WTC11 (cell line): Measurements from ENCODE around the gene FAM241A. TPM values are rescaled to one million over a fixed set of nuclear protein-coding genes. Genes with fewer than 3 reads are reported as not detected.

Source experiments
- ATAC-seq: fragments of 200-7000 bp; cut with Tn5 transposase; 2 replicates; pipeline ENCODE4 v1.10.0; 2021; ENCODE audit warnings: mild to moderate bottlenecking, moderate library complexity
- CTCF ChIA-PET: fragments of 300-600 bp; sonication (Branson Sonifier 250); formaldehyde crosslinking; loops from one replicate; lab custom pipeline; 2021; ENCODE audit warnings: antibody characterized with exemption; lab: Charles Lee
- POLR2A ChIA-PET: fragments of 350-600 bp; sonication (Branson Sonifier 250); formaldehyde crosslinking; loops from one replicate; lab custom pipeline; 2021; ENCODE audit warnings: antibody characterized with exemption; lab: Charles Lee
- DNase-seq: peaks from one replicate; pipeline ENCODE4 v3.0.0; 2021; ENCODE audit warnings: low spot score
- H3K27ac Mint-ChIP-seq: 2 replicates; pipeline ENCODE4 v1.8.0; 2021; ENCODE audit warnings: mixed read lengths
- H3K27me3 Mint-ChIP-seq: 2 replicates; pipeline ENCODE4 v1.8.0; 2021; ENCODE audit warnings: low read depth, mild to moderate bottlenecking, moderate library complexity, mixed read lengths
- H3K36me3 Mint-ChIP-seq: 2 replicates; pipeline ENCODE4 v1.8.0; 2021; ENCODE audit warnings: mixed read lengths
- H3K4me1 Mint-ChIP-seq: 2 replicates; pipeline ENCODE4 v1.8.0; 2022; ENCODE audit warnings: mixed read lengths
- H3K4me3 Mint-ChIP-seq: 2 replicates; pipeline ENCODE4 v1.8.0; 2021; ENCODE audit warnings: mild to moderate bottlenecking, moderate library complexity, mixed read lengths
- H3K9me3 Mint-ChIP-seq: 2 replicates; pipeline ENCODE4 v1.8.0; 2021; ENCODE audit warnings: mixed read lengths
- CDX4 ChIP-seq: fragments of 250-450 bp; sonication (Bioruptor Pico); IDR thresholded peaks from 2 replicates; pipeline ENCODE4 v1.9.0; 2021; ENCODE audit warnings: moderate library complexity, mild to moderate bottlenecking, inconsistent platforms, borderline replicate concordance
- CREM ChIP-seq: sonication (generic); formaldehyde crosslinking; IDR thresholded peaks from 2 replicates; pipeline ENCODE4 v1.8.1; 2022; ENCODE audit warnings: mild to moderate bottlenecking, missing genetic modification reagents, moderate library complexity
- E2F4 ChIP-seq: sonication (generic); formaldehyde crosslinking; IDR thresholded peaks from 2 replicates; pipeline ENCODE4 v1.8.1; 2022; ENCODE audit warnings: low read depth, mild to moderate bottlenecking, moderate library complexity, missing genetic modification reagents, borderline replicate concordance
- ETV6 ChIP-seq: sonication (generic); formaldehyde crosslinking; IDR thresholded peaks from 2 replicates; pipeline ENCODE4 v1.8.1; 2022; ENCODE audit warnings: mild to moderate bottlenecking, missing genetic modification reagents
- FOXK1 ChIP-seq: sonication (generic); formaldehyde crosslinking; IDR thresholded peaks from 2 replicates; pipeline ENCODE4 v1.8.0; 2022; ENCODE audit warnings: mild to moderate bottlenecking, moderate library complexity, missing genetic modification reagents
- FOXP1 ChIP-seq: sonication (generic); formaldehyde crosslinking; IDR thresholded peaks from 2 replicates; pipeline ENCODE4 v1.8.0; 2022; ENCODE audit warnings: missing genetic modification reagents, mild to moderate bottlenecking, moderate library complexity, borderline replicate concordance
- HMGA2 ChIP-seq: fragments of 250-450 bp; sonication (Bioruptor Pico); IDR thresholded peaks from 2 replicates; pipeline ENCODE4 v1.4.0; 2021; ENCODE audit warnings: mild to moderate bottlenecking, moderate library complexity
- IRF1 ChIP-seq: sonication (generic); formaldehyde crosslinking; IDR thresholded peaks from 2 replicates; pipeline ENCODE4 v1.8.0; 2023; ENCODE audit warnings: missing genetic modification reagents
- IRF2 ChIP-seq: sonication (generic); formaldehyde crosslinking; IDR thresholded peaks from 2 replicates; pipeline ENCODE4 v1.8.0; 2022; ENCODE audit warnings: low read depth, missing genetic modification reagents, borderline replicate concordance
- JUN ChIP-seq: sonication (generic); formaldehyde crosslinking; IDR thresholded peaks from 2 replicates; pipeline ENCODE4 v1.8.0; 2023; ENCODE audit warnings: mild to moderate bottlenecking, missing genetic modification reagents
- MAX ChIP-seq: sonication (generic); formaldehyde crosslinking; IDR thresholded peaks from 2 replicates; pipeline ENCODE4 v1.8.0; 2022; ENCODE audit warnings: mild to moderate bottlenecking, missing genetic modification reagents
- MYBL2 ChIP-seq: sonication (generic); formaldehyde crosslinking; IDR thresholded peaks from 2 replicates; pipeline ENCODE4 v1.8.1; 2023; ENCODE audit warnings: mild to moderate bottlenecking, moderate library complexity, missing genetic modification reagents
- NFYB ChIP-seq: sonication (generic); formaldehyde crosslinking; conservative IDR thresholded peaks from 2 replicates; pipeline ENCODE4 v1.8.0; 2022; ENCODE audit warnings: low read depth, missing genetic modification reagents
- NR2C2 ChIP-seq: sonication (generic); formaldehyde crosslinking; IDR thresholded peaks from 2 replicates; pipeline ENCODE4 v1.8.0; 2022; ENCODE audit warnings: mild to moderate bottlenecking, missing genetic modification reagents
- PRRX2 ChIP-seq: fragments of 250-450 bp; sonication (Bioruptor Pico); IDR thresholded peaks from 2 replicates; pipeline ENCODE4 v1.8.0; 2021; ENCODE audit warnings: mild to moderate bottlenecking
- RORB ChIP-seq: fragments of 250-450 bp; sonication (Bioruptor Pico); IDR thresholded peaks from 2 replicates; pipeline ENCODE4 v1.9.0; 2021; ENCODE audit warnings: mild to moderate bottlenecking
- TCF7 ChIP-seq: sonication (generic); formaldehyde crosslinking; IDR thresholded peaks from 2 replicates; pipeline ENCODE4 v1.8.0; 2022; ENCODE audit warnings: mild to moderate bottlenecking, low read depth, missing genetic modification reagents, moderate library complexity
- ZBTB43 ChIP-seq: sonication (generic); formaldehyde crosslinking; IDR thresholded peaks from 2 replicates; pipeline ENCODE4 v1.8.1; 2023; ENCODE audit warnings: mild to moderate bottlenecking, missing genetic modification reagents
- ZNF396 ChIP-seq: fragments of 250-450 bp; sonication (Bioruptor Pico); IDR thresholded peaks from 2 replicates; pipeline ENCODE4 v1.8.0; 2021; ENCODE audit warnings: mild to moderate bottlenecking, moderate library complexity, borderline replicate concordance
- ZNF512 ChIP-seq: sonication (generic); formaldehyde crosslinking; IDR thresholded peaks from 2 replicates; pipeline ENCODE4 v1.8.1; 2022; ENCODE audit warnings: missing genetic modification reagents, borderline replicate concordance
- total RNA-seq: library from RNA; stranded (reverse); gene quantifications from 3 replicates; pipeline ENCODE4 v1.2.3, GENCODE V29; 2021

Gene FAM241A
- total RNA-seq, 1 experiment from 2014 or later, result 0.22 TPM

GRCh38 chr4:112144546-112145325 is 518 bp upstream of the FAM241A start:
- no peaks in the 10 kb centered on the region for H3K36me3 Mint-ChIP-seq
- peak overlapping the region; percentile 59 for H3K4me3 Mint-ChIP-seq
- H3K27me3 Mint-ChIP-seq, result peaks cover 39% of the 10 kb centered on the region
- ATAC-seq (no peak), DNase-seq (no peak)
- CTCF ChIA-PET, result no interaction called here
- H3K27ac Mint-ChIP-seq, result no peak overlapping the region
- peaks cover 15% of the 10 kb centered on the region for H3K4me1 Mint-ChIP-seq
- POLR2A ChIA-PET, result no interaction called here
- TF ChIP-seq JUN, result no peak
- no peak for TF ChIP-seq ZNF396 (CRISPR knock-in tag)
- TF ChIP-seq CDX4 (CRISPR knock-in tag), result no peak
- no peak for TF ChIP-seq ZBTB43
- no peak for TF ChIP-seq E2F4
- TF ChIP-seq ETV6 (CRISPR knock-in tag), result no peak
- TF ChIP-seq FOXP1 (CRISPR knock-in tag), result no peak
- no peak for TF ChIP-seq ZNF512 (CRISPR knock-in tag)
- TF ChIP-seq IRF2 (CRISPR knock-in tag), result no peak
- no peak for TF ChIP-seq NFYB (CRISPR knock-in tag)
- TF ChIP-seq FOXK1 (CRISPR knock-in tag), result no peak
- TF ChIP-seq NR2C2 (CRISPR knock-in tag), result no peak
- no peak for TF ChIP-seq IRF1
- no peak for TF ChIP-seq MAX (CRISPR knock-in tag)
- no peak for TF ChIP-seq MYBL2 (CRISPR knock-in tag)
- TF ChIP-seq HMGA2 (CRISPR knock-in tag), result no peak
- no peak for TF ChIP-seq PRRX2 (CRISPR knock-in tag)
- TF ChIP-seq CREM, result no peak
- TF ChIP-seq TCF7 (CRISPR knock-in tag), result no peak
- TF ChIP-seq RORB (CRISPR knock-in tag), result no peak
- no peaks in the 10 kb centered on the region for H3K9me3 Mint-ChIP-seq
